ENCODE data around the gene VSIG10L2.

DNA sequence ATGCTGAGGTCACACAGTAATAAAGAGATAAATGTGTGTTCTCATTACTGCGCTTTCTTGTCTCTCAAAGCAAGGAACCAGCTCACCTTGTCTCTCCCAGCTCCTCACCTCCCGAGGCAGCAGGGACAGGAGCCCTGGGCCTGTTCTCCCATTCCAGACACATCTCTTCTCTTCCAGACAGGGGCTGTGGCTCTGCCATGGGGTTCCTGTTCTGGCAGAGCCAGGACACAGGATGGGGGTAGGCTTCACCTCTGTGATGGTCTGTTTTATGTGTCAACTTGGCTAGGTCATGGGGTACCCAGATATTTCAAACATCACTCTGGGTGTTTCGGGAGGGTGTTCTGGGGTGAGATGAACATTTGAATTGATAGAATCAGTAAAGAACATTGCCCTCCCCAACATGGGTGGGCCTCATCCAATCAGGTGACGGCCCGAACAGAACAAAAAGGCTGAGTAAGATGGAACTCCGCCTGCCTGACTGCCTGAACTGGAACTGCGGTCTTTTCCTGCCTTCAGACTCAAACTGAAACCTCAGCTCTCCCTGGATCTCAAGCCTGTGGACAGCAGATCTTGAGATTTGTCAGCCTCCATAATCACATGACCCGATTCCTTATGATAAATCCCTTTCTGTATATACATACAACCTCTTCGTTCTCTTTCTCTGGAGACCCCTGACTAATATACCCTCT, 2.0 kb upstream of the VSIG10L2 start:
- TF ChIP-seq, protein P1, sequence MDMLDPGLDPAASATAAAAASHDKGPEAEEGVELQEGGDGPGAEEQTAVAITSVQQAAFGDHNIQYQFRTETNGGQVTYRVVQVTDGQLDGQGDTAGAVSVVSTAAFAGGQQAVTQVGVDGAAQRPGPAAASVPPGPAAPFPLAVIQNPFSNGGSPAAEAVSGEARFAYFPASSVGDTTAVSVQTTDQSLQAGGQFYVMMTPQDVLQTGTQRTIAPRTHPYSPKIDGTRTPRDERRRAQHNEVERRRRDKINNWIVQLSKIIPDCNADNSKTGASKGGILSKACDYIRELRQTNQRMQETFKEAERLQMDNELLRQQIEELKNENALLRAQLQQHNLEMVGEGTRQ (IDR thresholded peaks at IDR 0.05) = no peak
- TF ChIP-seq TP53 (CRISPR knock-in tag; IDR thresholded peaks at IDR 0.05) (no peak), MYC (IDR thresholded peaks at IDR 0.05; ENCODE audit: borderline replicate concordance, low read length) (no peak), ELK1 (IDR thresholded peaks at IDR 0.05; ENCODE audit: low read depth, low read length) (no peak), MAZ (IDR thresholded peaks at IDR 0.05; ENCODE audit: borderline replicate concordance, low read depth, low read length) (no peak), CTCF (IDR thresholded peaks at IDR 0.05) (no peak), BCL3 (IDR thresholded peaks at IDR 0.05) (no peak), CBX2 (IDR thresholded peaks at IDR 0.05; ENCODE audit: borderline replicate concordance, low read depth) (no peak), CEBPB (IDR thresholded peaks at IDR 0.05) (no peak), RCOR1 (IDR thresholded peaks at IDR 0.05; ENCODE audit: low read depth, low read length) (no peak), EP300 (IDR thresholded peaks at IDR 0.05) (no peak)
